Dermis microvascular lymphatic vessel endothelial cell (primary cell): ENCODE results near the gene PABPC5. TPM values are rescaled to one million over a fixed set of nuclear protein-coding genes. Genes with fewer than 3 reads are reported as not detected.

Experiments
- DNase-seq, 2 donors: peaks; one replicate each; pipeline versions ENCODE4 v3.0.0 to v3.0.0-alpha.2; 2010; ENCODE audit warnings: low read depth in 2 of 2
- total RNA-seq: library from RNA; depleted of rRNA; stranded (reverse); fragments of >200 nt; gene quantifications from 2 replicates; pipeline ENCODE4 v1.2.1, GENCODE V29; 2014

PABPC5 gene
- total RNA-seq, result 0.90 and 1.5 TPM in 2 replicates

GRCh38 chrX:91434351-91435168, at the start of gene PABPC5:
TSS of gene PABPC5 (plus strand) at chrX:91434839. CDS start at chrX:91435578, 739 bp downstream.
- peak in 1 of 2 donors; percentile 4 for DNase-seq

DNA sequence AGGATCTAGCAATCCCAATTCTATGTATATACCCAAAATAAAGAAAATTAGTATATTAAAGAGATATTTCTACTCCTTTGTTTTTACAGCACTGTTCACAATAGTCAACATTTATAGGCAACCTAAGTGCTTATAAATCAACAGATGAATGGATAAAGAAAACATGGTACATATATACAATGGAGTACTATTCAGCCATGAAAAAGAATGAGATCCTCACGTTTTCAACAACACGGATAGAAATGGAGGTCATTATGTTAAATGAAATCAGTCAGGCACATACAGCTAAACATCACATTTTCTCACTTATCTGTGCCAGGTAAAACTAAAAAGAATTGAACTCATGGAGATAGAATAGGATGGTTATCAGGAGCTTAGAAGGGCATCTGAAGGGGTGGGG, 45.6 kb upstream of the PABPC5 start:
- no peak for DNase-seq

- no peak for DNase-seq
These were observed 19.9 kb upstream of the PABPC5 start for GRCh38 chrX:91414713-91415112.

- DNase-seq, result no peak
These were observed 756 bp downstream of the PABPC5 start for GRCh38 chrX:91435395-91435794.
